Hepatocyte (in vitro differentiated cells): ENCODE results near the gene SYNGR2. TPM values are rescaled to one million over a fixed set of nuclear protein-coding genes. Genes with fewer than 3 reads are reported as not detected.
A peak's percentile ranks its signal among the peaks of the same experiment; 100 is the strongest.

ENCODE experiments used
- DNase-seq: peaks from one replicate; pipeline ENCODE4 v3.0.0-alpha.2; 2016; ENCODE audit warnings: low spot score
- H2AFZ ChIP-seq: fragments of 200-600 bp; sonication (generic); 2 replicates; pipeline ENCODE4 v1.6.0; 2016; ENCODE audit warnings: antibody characterized with exemption, mild to moderate bottlenecking
- H3K27ac ChIP-seq: fragments of 200-600 bp; sonication (generic); 2 replicates; pipeline ENCODE4 v1.5.1; 2016; ENCODE audit warnings: mild to moderate bottlenecking
- H3K27me3 ChIP-seq: fragments of 200-600 bp; sonication (generic); 2 replicates; pipeline ENCODE4 v1.6.1; 2016
- H3K36me3 ChIP-seq: fragments of 200-600 bp; sonication (generic); replicated peaks from 2 replicates; pipeline ENCODE4 v1.5.1; 2016; ENCODE audit warnings: low read depth; ENCODE audit not compliant: insufficient read depth
- H3K4me1 ChIP-seq: fragments of 200-600 bp; sonication (generic); 2 replicates; pipeline ENCODE4 v1.5.1; 2016; ENCODE audit warnings: mild to moderate bottlenecking, moderate library complexity; ENCODE audit not compliant: insufficient read depth
- H3K4me2 ChIP-seq: fragments of 200-600 bp; sonication (generic); 2 replicates; pipeline ENCODE4 v1.6.0; 2016
- H3K4me3 ChIP-seq: fragments of 200-600 bp; sonication (generic); 2 replicates; pipeline ENCODE4 v1.5.1; 2016; ENCODE audit warnings: mild to moderate bottlenecking
- H3K79me2 ChIP-seq: fragments of 200-600 bp; sonication (generic); 2 replicates; pipeline ENCODE4 v1.6.0; 2017; ENCODE audit warnings: mild to moderate bottlenecking
- H3K9me2 ChIP-seq: fragments of 200-600 bp; sonication (generic); replicated peaks from 2 replicates; pipeline ENCODE4 v1.6.0; 2017; ENCODE audit warnings: mild to moderate bottlenecking; ENCODE audit not compliant: insufficient read depth
- H3K9me3 ChIP-seq: fragments of 200-600 bp; sonication (generic); 2 replicates; pipeline ENCODE4 v1.5.1; 2016; ENCODE audit warnings: low read depth, mild to moderate bottlenecking
- H4K20me1 ChIP-seq: fragments of 200-600 bp; sonication (generic); 2 replicates; pipeline ENCODE4 v1.6.0; 2016; ENCODE audit warnings: mild to moderate bottlenecking; ENCODE audit not compliant: insufficient read depth, poor library complexity, severe bottlenecking
- EZH2 ChIP-seq: fragments of 200-600 bp; sonication (generic); IDR thresholded peaks from 2 replicates; pipeline ENCODE4 v1.6.1; 2016; ENCODE audit warnings: antibody characterized with exemption, mild to moderate bottlenecking, borderline replicate concordance
- EZH2phosphoT487 ChIP-seq: fragments of 200-600 bp; sonication (generic); IDR thresholded peaks from one replicate; pipeline ENCODE4 v1.6.1; 2018; ENCODE audit warnings: antibody characterized with exemption, mild to moderate bottlenecking, low read depth, moderate library complexity; ENCODE audit not compliant: unreplicated experiment, severe bottlenecking
- WGBS: methylation state at CpG from one replicate; pipeline ENCODE4 v1.1.6; 2016; ENCODE audit warnings: low lambda C conversion rate; ENCODE audit errors: missing lambda C conversion rate; 5-methylcytosine and 5-hydroxymethylcytosine counted together
- polyA plus RNA-seq: library from polyadenylated mRNA; unstranded; fragments of >200 nt; fragmentation: Nextera tagmentation; extraction: Ambion mirVana; gene quantifications from 2 replicates; pipeline ENCODE4 v1.2.1, GENCODE V29; 2016
- total RNA-seq: library from RNA; depleted of rRNA; stranded (reverse); fragments of >200 nt; gene quantifications from 2 replicates; pipeline ENCODE4 v1.2.3, GENCODE V29; 2014
- TF ChIP-seq, protein P1 (sequence below): fragments of 200-600 bp; sonication (generic); IDR thresholded peaks from 2 replicates; pipeline ENCODE4 v1.5.1; 2016; ENCODE audit warnings: antibody characterized with exemption, mild to moderate bottlenecking; ENCODE audit not compliant: poor library complexity

The SYNGR2 gene
- total and polyA plus RNA-seq, 2 experiments from 2014 or later, result 48.3 to 160 TPM

DNA sequence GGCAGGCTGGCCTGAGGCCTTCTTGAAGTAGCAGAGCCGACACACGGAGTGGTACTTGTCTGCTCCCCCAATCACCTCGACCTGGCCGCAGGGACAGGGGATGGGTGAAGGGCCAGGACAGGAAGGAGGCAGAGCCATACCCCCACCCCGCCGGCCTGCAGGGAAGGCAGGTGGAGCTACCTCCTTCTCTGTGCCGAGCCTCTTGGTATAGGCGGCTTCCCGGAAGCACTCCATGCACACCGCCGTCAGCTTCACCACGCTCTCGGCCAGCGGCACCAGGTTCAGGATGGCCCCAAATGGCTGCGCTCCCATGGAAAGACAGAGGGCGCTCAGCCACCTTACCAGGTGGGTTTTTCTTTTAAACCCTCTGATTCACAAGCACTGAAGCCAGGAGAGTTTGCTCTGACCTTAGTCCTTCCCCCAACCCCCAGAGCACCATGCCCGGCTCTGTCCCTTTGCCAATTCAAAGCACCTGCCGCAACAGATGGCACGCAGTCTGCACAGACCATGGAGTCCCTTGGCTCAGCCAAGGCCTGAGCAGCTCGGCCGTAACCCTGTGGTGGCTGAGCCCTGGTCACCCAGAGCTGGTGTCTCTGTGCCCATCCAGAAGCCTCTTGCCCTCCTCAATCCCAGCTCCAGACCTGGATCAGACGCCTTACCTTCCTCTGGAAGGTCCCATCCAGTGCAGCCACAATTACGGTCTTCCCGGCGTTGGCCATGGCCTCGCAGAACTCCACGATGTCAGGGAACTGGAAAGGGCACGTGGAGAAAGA is 6.7 kb downstream of the SYNGR2 start:
- Histone ChIP-seq H3K36me3 (no peaks in the 10 kb centered on the region), H4K20me1 (no peaks in the 10 kb centered on the region), H3K4me2 (no peak overlapping the region), H3K9me2 (no peaks in the 10 kb centered on the region), H2AFZ (no peak overlapping the region), H3K4me3 (no peak overlapping the region), H3K9me3 (no peaks in the 10 kb centered on the region), H3K79me2 (peaks cover under 1% of the 10 kb centered on the region), H3K4me1 (peaks cover 21% of the 10 kb centered on the region), H3K27ac (no peak overlapping the region), H3K27me3 (no peaks in the 10 kb centered on the region)
- 94% methylated on average over 28 of the region's 28 CpGs for WGBS
- TF ChIP-seq EZH2 (no peak), EZH2phosphoT487 (no peak)
- TF ChIP-seq, protein P1, sequence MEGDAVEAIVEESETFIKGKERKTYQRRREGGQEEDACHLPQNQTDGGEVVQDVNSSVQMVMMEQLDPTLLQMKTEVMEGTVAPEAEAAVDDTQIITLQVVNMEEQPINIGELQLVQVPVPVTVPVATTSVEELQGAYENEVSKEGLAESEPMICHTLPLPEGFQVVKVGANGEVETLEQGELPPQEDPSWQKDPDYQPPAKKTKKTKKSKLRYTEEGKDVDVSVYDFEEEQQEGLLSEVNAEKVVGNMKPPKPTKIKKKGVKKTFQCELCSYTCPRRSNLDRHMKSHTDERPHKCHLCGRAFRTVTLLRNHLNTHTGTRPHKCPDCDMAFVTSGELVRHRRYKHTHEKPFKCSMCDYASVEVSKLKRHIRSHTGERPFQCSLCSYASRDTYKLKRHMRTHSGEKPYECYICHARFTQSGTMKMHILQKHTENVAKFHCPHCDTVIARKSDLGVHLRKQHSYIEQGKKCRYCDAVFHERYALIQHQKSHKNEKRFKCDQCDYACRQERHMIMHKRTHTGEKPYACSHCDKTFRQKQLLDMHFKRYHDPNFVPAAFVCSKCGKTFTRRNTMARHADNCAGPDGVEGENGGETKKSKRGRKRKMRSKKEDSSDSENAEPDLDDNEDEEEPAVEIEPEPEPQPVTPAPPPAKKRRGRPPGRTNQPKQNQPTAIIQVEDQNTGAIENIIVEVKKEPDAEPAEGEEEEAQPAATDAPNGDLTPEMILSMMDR, result no peak
- DNase-seq, result no peak

DNA sequence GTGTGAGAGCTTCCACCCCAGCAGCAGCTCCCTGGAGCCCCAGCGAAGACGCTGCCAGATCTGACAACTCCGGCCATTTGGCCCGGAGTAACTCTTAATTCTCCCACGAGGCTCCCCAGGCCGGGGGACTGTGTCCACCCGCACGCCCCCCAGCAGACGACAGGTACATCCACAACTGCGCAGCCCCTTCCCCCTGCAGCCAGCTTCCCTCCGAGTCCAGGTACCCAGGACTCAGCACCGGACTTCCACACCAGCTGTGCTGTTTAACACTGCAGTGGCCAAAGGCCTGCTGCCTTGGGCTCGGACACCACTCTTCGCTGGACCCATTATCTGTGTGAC is 7.2 kb downstream of the SYNGR2 start:
- Histone ChIP-seq H3K9me3 (no peaks in the 10 kb centered on the region), H3K36me3 (no peaks in the 10 kb centered on the region), H2AFZ (no peak overlapping the region), H4K20me1 (no peaks in the 10 kb centered on the region), H3K79me2 (no peaks in the 10 kb centered on the region), H3K4me1 (peaks cover 21% of the 10 kb centered on the region), H3K9me2 (no peaks in the 10 kb centered on the region), H3K4me3 (no peak overlapping the region), H3K27ac (no peak overlapping the region), H3K27me3 (no peaks in the 10 kb centered on the region), H3K4me2 (no peak overlapping the region)
- DNase-seq, result no peak
- TF ChIP-seq EZH2, result no peak
- TF ChIP-seq, protein P1, result no peak
- no peak for TF ChIP-seq EZH2phosphoT487
- 94% methylated on average over 14 of the region's 14 CpGs for WGBS

GRCh38 chr17:78176548-78177025 is 8.2 kb downstream of the SYNGR2 start:
- H3K27me3 ChIP-seq, result no peaks in the 10 kb centered on the region
- no peak overlapping the region for H3K4me3 ChIP-seq
- no peak overlapping the region for H2AFZ ChIP-seq
- peaks cover 21% of the 10 kb centered on the region for H3K4me1 ChIP-seq
- H3K4me2 ChIP-seq, result no peak overlapping the region
- H3K9me3 ChIP-seq, result no peaks in the 10 kb centered on the region
- no peaks in the 10 kb centered on the region for H3K36me3 ChIP-seq
- H4K20me1 ChIP-seq, result no peaks in the 10 kb centered on the region
- no peaks in the 10 kb centered on the region for H3K9me2 ChIP-seq
- H3K79me2 ChIP-seq, result no peaks in the 10 kb centered on the region
- WGBS, result 35% methylated on average over 14 of the region's 14 CpGs
- no peak for TF ChIP-seq EZH2
- TF ChIP-seq, protein P1, result peak; percentile 83
- no peak overlapping the region for H3K27ac ChIP-seq
- DNase-seq, result peak; percentile 80
